ENCODE results near the gene SUN1. TPM values are rescaled to one million over a fixed set of nuclear protein-coding genes. Genes with fewer than 3 reads are reported as not detected.

SUN1 gene
- total and polyA plus RNA-seq, 2 of the 8 experiments (the other 6 are each of a cell fraction or from before 2014, with no cell fraction given) = 108 to 158 TPM

DNA sequence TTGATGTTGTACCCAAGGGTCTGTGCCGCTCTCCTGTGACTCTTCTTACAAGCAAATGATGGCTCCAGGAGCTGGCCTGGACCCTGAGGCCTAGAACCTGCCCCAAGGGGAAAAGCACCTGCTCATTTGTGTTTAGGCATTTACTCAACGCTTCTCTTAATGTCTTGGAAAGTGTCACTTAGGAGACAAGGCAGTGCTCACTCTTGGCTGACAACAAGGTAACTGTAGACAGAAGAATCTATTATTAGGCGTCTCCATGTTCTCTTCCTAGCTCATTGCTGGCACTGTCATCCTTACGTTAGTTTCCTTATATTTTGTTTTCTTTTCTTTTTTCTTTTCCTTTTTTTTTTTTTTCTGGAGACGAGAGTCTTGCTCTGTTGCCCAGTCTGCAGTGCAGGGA is 38.1 kb upstream of the SUN1 start (continued):
- TF ChIP-seq SP2 (IDR thresholded peaks at IDR 0.05; ENCODE audit: low read length) = no peak
- no peak for TF ChIP-seq EZH2 (IDR thresholded peaks at IDR 0.05; ENCODE audit: low read depth, low read length, severe bottlenecking)
- TF ChIP-seq NRF1 (IDR thresholded peaks at IDR 0.05; ENCODE audit: low read depth, low read length) = no peak
- no peak for TF ChIP-seq SUZ12 (IDR thresholded peaks at IDR 0.05; ENCODE audit: low read length)
